DOHH2 (cell line): Measurements from ENCODE around the gene CNPY4.

ENCODE experiments used
- H3F3A ChIP-seq: fragments of 200-600 bp; sonication (generic), shearing (Covaris generic); 2 replicates; pipeline ENCODE4 v1.6.0; 2016; ENCODE audit warnings: antibody characterized with exemption, mild to moderate bottlenecking; ENCODE audit not compliant: control insufficient read depth, insufficient read depth
- H3K27ac ChIP-seq: fragments of 200-600 bp; sonication (generic); 2 replicates; pipeline ENCODE4 v1.5.1; 2014; ENCODE audit warnings: low read depth, mild to moderate bottlenecking, low read length, moderate library complexity
- H3K27me3 ChIP-seq: fragments of 200-600 bp; sonication (generic); 2 replicates; pipeline ENCODE4 v1.6.1; 2014; ENCODE audit warnings: mild to moderate bottlenecking, low read length, mixed read lengths; ENCODE audit not compliant: control insufficient read depth
- H3K36me3 ChIP-seq: fragments of 200-600 bp; sonication (generic); 2 replicates; pipeline ENCODE4 v1.6.1; 2014; ENCODE audit warnings: mild to moderate bottlenecking, low read length, moderate library complexity, mixed read lengths; ENCODE audit not compliant: control insufficient read depth
- H3K4me1 ChIP-seq: fragments of 200-600 bp; sonication (generic); 2 replicates; pipeline ENCODE4 v1.6.1; 2014; ENCODE audit warnings: mild to moderate bottlenecking, low read length, mixed read lengths; ENCODE audit not compliant: control insufficient read depth
- H3K4me2 ChIP-seq: fragments of 200-600 bp; sonication (generic); 2 replicates; pipeline ENCODE4 v1.6.0; 2014; ENCODE audit warnings: mild to moderate bottlenecking, low read length, moderate library complexity
- H3K4me3 ChIP-seq: fragments of 200-600 bp; sonication (generic); 2 replicates; pipeline ENCODE4 v1.5.1; 2014; ENCODE audit warnings: mild to moderate bottlenecking, low read length, mixed read lengths
- H3K79me2 ChIP-seq: fragments of 200-600 bp; sonication (generic); 2 replicates; pipeline ENCODE4 v1.6.1; 2014; ENCODE audit warnings: mild to moderate bottlenecking, low read length, mixed read lengths; ENCODE audit not compliant: control insufficient read depth
- H3K9me2 ChIP-seq: fragments of 200-600 bp; sonication (generic); replicated peaks from 2 replicates; pipeline ENCODE4 v1.6.1; 2014; ENCODE audit warnings: mild to moderate bottlenecking, low read length, mixed read lengths; ENCODE audit not compliant: control insufficient read depth
- H3K9me3 ChIP-seq: fragments of 200-600 bp; sonication (generic); 2 replicates; pipeline ENCODE4 v1.6.1; 2014; ENCODE audit warnings: antibody characterized with exemption, low read length, mixed read lengths; ENCODE audit not compliant: control insufficient read depth, insufficient read depth
- H4K20me1 ChIP-seq: fragments of 200-600 bp; sonication (generic); 2 replicates; pipeline ENCODE4 v1.6.0; 2014; ENCODE audit warnings: low read depth, mild to moderate bottlenecking, antibody characterized with exemption, low read length, moderate library complexity; ENCODE audit not compliant: control insufficient read depth, insufficient read depth
- CTCF ChIP-seq: fragments of 200-600 bp; sonication (generic); IDR thresholded peaks from one replicate; pipeline ENCODE4 v1.5.1; 2014; ENCODE audit warnings: antibody characterized with exemption, mild to moderate bottlenecking, low read depth, low read length; ENCODE audit not compliant: poor library complexity, severe bottlenecking
- EZH2phosphoT487 ChIP-seq: fragments of 200-600 bp; sonication (generic); IDR thresholded peaks from 2 replicates; pipeline ENCODE4 v1.6.1; 2017; ENCODE audit warnings: borderline replicate concordance, mild to moderate bottlenecking, antibody characterized with exemption, low read length, moderate library complexity, mixed read lengths

Gene CNPY4

GRCh38 chr7:100088095-100088620, 31.3 kb upstream of the CNPY4 start:
- Histone ChIP-seq H3K27ac (peak overlapping the region; percentile 66), H3F3A (peaks cover 49% of the 10 kb centered on the region), H3K79me2 (peaks cover 25% of the 10 kb centered on the region), H3K4me2 (peak overlapping the region; percentile 97), H3K9me3 (no peaks in the 10 kb centered on the region), H3K4me3 (peak overlapping the region; percentile 82), H3K4me1 (peaks cover 30% of the 10 kb centered on the region), H3K27me3 (peaks cover 7% of the 10 kb centered on the region; the same call in 1 of the 2 replicates), H3K36me3 (peaks cover 37% of the 10 kb centered on the region), H3K9me2 (no peaks in the 10 kb centered on the region), H4K20me1 (no peaks in the 10 kb centered on the region)
- TF ChIP-seq CTCF (no peak), EZH2phosphoT487 (no peak)

- peak within 1 kb of the TSS; percentile 82 for H3K4me3 ChIP-seq
- peak within 1 kb of the TSS; percentile 66 for H3K27ac ChIP-seq
- H3K9me3 ChIP-seq, result no peaks in the 10 kb centered on the region
- H3K27me3 ChIP-seq, result peaks cover 6% of the 10 kb centered on the region; the same call in 1 of the 2 replicates
- peak within 1 kb of the TSS; percentile 97 for H3K4me2 ChIP-seq
- H3K36me3 ChIP-seq, result peaks cover 44% of the 10 kb centered on the region
- no peak for TF ChIP-seq CTCF
- TF ChIP-seq EZH2phosphoT487, result no peak
- peaks cover 54% of the 10 kb centered on the region for H3F3A ChIP-seq
- peaks cover 28% of the 10 kb centered on the region for H3K4me1 ChIP-seq
- peaks cover 25% of the 10 kb centered on the region for H3K79me2 ChIP-seq
- H4K20me1 ChIP-seq, result 0 out of 2 replicates have a peak, but pooled peaks cover under 1% of the 10 kb centered on the region
- no peaks in the 10 kb centered on the region for H3K9me2 ChIP-seq
Measured at GRCh38 chr7:100088621-100089457, 30.6 kb upstream of the CNPY4 start, which contains the start of gene COPS6. COPS6 (plus strand) TSS chr7:100088969; CDS start chr7:100088991, 22 bp downstream.

- TF ChIP-seq EZH2phosphoT487 (no peak), CTCF (no peak)
- H3K4me3 ChIP-seq, result peak overlapping the region; percentile 82
- H3K9me2 ChIP-seq, result no peaks in the 10 kb centered on the region
- H3K79me2 ChIP-seq, result peaks cover 25% of the 10 kb centered on the region
- H3K27me3 ChIP-seq, result peaks cover 4% of the 10 kb centered on the region; the same call in 1 of the 2 replicates
- peaks cover 28% of the 10 kb centered on the region for H3K4me1 ChIP-seq
- peaks cover 52% of the 10 kb centered on the region for H3K36me3 ChIP-seq
- no peaks in the 10 kb centered on the region for H3K9me3 ChIP-seq
- H3K27ac ChIP-seq, result peak overlapping the region; percentile 66
- H3K4me2 ChIP-seq, result peak overlapping the region; percentile 97
- peaks cover 58% of the 10 kb centered on the region for H3F3A ChIP-seq
- 0 out of 2 replicates have a peak, but pooled peaks cover 6% of the 10 kb centered on the region for H4K20me1 ChIP-seq
Measured at GRCh38 chr7:100089458-100090196, 29.8 kb upstream of the CNPY4 start.
